IPS-20b (cell line): ENCODE results near the gene CTNNBL1.
A peak's percentile ranks its signal among the peaks of the same experiment; 100 is the strongest.

Experiments used
- H3K27ac ChIP-seq: one replicate; pipeline ENCODE4 v1.5.1; 2013; ENCODE audit warnings: low read length
- H3K27me3 ChIP-seq: 2 replicates; pipeline ENCODE4 v1.6.1; 2013; ENCODE audit warnings: mild to moderate bottlenecking, low read length, inconsistent platforms; ENCODE audit not compliant: insufficient read depth
- H3K36me3 ChIP-seq: 2 replicates; pipeline ENCODE4 v1.6.1; 2013; ENCODE audit warnings: low read depth, mild to moderate bottlenecking, inconsistent platforms, low read length, moderate library complexity; ENCODE audit not compliant: insufficient read depth
- H3K4me1 ChIP-seq: 2 replicates; pipeline ENCODE4 v1.6.1; 2013; ENCODE audit warnings: mild to moderate bottlenecking, control low read depth, inconsistent platforms, low read length, moderate library complexity; ENCODE audit not compliant: insufficient read depth
- H3K4me3 ChIP-seq: 2 replicates; pipeline ENCODE4 v1.5.1; 2013; ENCODE audit warnings: mild to moderate bottlenecking, low read length, inconsistent platforms
- H3K9ac ChIP-seq: 2 replicates; pipeline ENCODE4 v1.6.1; 2013; ENCODE audit warnings: low read depth, mild to moderate bottlenecking, inconsistent platforms, low read length, moderate library complexity
- H3K9me3 ChIP-seq: 2 replicates; pipeline ENCODE4 v1.6.1; 2013; ENCODE audit warnings: mild to moderate bottlenecking, low read depth, low read length, inconsistent platforms; ENCODE audit not compliant: insufficient read depth

The CTNNBL1 gene

GRCh38 chr20:37693635-37694626, at the start of gene CTNNBL1:
CTNNBL1 (plus strand) TSS chr20:37694030; CDS start chr20:37694123, 93 bp downstream.
- H3K27ac ChIP-seq: no peak within 1 kb of the TSS
- no peaks in the 10 kb centered on the region for H3K9me3 ChIP-seq
- H3K4me3 ChIP-seq: peak within 1 kb of the TSS; percentile 95
- no peaks in the 10 kb centered on the region for H3K36me3 ChIP-seq
- H3K9ac ChIP-seq: peak within 1 kb of the TSS; percentile 89
- H3K27me3 ChIP-seq: peaks cover 16% of the 10 kb centered on the region
- peaks cover 8% of the 10 kb centered on the region; the same call in 1 of the 2 replicates for H3K4me1 ChIP-seq

- peaks cover 3% of the 10 kb centered on the region; the same call in 1 of the 2 replicates for H3K27me3 ChIP-seq
- H3K27ac ChIP-seq: no peak overlapping the region
- no peak overlapping the region for H3K9ac ChIP-seq
- no peaks in the 10 kb centered on the region for H3K36me3 ChIP-seq
- no peaks in the 10 kb centered on the region for H3K9me3 ChIP-seq
- H3K4me3 ChIP-seq: no peak overlapping the region
- no peaks in the 10 kb centered on the region for H3K4me1 ChIP-seq
These were observed 49.2 kb upstream of the CTNNBL1 start for GRCh38 chr20:37644605-37645004.

GRCh38 chr20:37647946-37648345, 45.9 kb upstream of the CTNNBL1 start:
- no peak overlapping the region for H3K9ac ChIP-seq
- no peaks in the 10 kb centered on the region for H3K9me3 ChIP-seq
- no peaks in the 10 kb centered on the region for H3K4me1 ChIP-seq
- H3K27me3 ChIP-seq: no peaks in the 10 kb centered on the region
- H3K36me3 ChIP-seq: no peaks in the 10 kb centered on the region
- H3K27ac ChIP-seq: no peak overlapping the region
- H3K4me3 ChIP-seq: no peak overlapping the region

GRCh38 chr20:37649017-37649416, 44.8 kb upstream of the CTNNBL1 start:
- no peaks in the 10 kb centered on the region for H3K36me3 ChIP-seq
- H3K4me1 ChIP-seq: no peaks in the 10 kb centered on the region
- no peak overlapping the region for H3K9ac ChIP-seq
- no peak overlapping the region for H3K27ac ChIP-seq
- no peak overlapping the region for H3K4me3 ChIP-seq
- H3K27me3 ChIP-seq: no peaks in the 10 kb centered on the region
- H3K9me3 ChIP-seq: no peaks in the 10 kb centered on the region

- Histone ChIP-seq H3K9me3 (no peaks in the 10 kb centered on the region), H3K9ac (no peak overlapping the region), H3K27ac (no peak overlapping the region), H3K4me1 (no peaks in the 10 kb centered on the region), H3K27me3 (no peaks in the 10 kb centered on the region), H3K4me3 (no peak overlapping the region), H3K36me3 (no peaks in the 10 kb centered on the region)
These were observed 44.0 kb upstream of the CTNNBL1 start for GRCh38 chr20:37649676-37650370.

- Histone ChIP-seq H3K9ac (no peak overlapping the region), H3K4me3 (no peak overlapping the region), H3K27me3 (no peaks in the 10 kb centered on the region), H3K36me3 (no peaks in the 10 kb centered on the region), H3K9me3 (no peaks in the 10 kb centered on the region), H3K27ac (no peak overlapping the region), H3K4me1 (no peaks in the 10 kb centered on the region)
These were observed 43.2 kb upstream of the CTNNBL1 start for GRCh38 chr20:37650661-37651060.

GRCh38 chr20:37651932-37652331, 41.9 kb upstream of the CTNNBL1 start:
- H3K9ac ChIP-seq: no peak overlapping the region
- no peaks in the 10 kb centered on the region for H3K4me1 ChIP-seq
- H3K27me3 ChIP-seq: no peaks in the 10 kb centered on the region
- no peak overlapping the region for H3K27ac ChIP-seq
- H3K36me3 ChIP-seq: no peaks in the 10 kb centered on the region
- no peaks in the 10 kb centered on the region for H3K9me3 ChIP-seq
- no peak overlapping the region for H3K4me3 ChIP-seq

- Histone ChIP-seq H3K36me3 (no peaks in the 10 kb centered on the region), H3K4me1 (no peaks in the 10 kb centered on the region; the same call in 1 of the 2 replicates), H3K9ac (no peak overlapping the region), H3K27me3 (no peaks in the 10 kb centered on the region), H3K9me3 (no peaks in the 10 kb centered on the region), H3K4me3 (no peak overlapping the region), H3K27ac (no peak overlapping the region)
These were observed 36.9 kb upstream of the CTNNBL1 start for GRCh38 chr20:37656945-37657344.

- H3K4me1 ChIP-seq: peaks cover 5% of the 10 kb centered on the region
- H3K4me3 ChIP-seq: no peak overlapping the region
- no peak overlapping the region for H3K9ac ChIP-seq
- no peaks in the 10 kb centered on the region for H3K36me3 ChIP-seq
- H3K27me3 ChIP-seq: no peaks in the 10 kb centered on the region
- H3K9me3 ChIP-seq: no peaks in the 10 kb centered on the region
- no peak overlapping the region for H3K27ac ChIP-seq
These were observed 35.7 kb upstream of the CTNNBL1 start for GRCh38 chr20:37657924-37658804.

GRCh38 chr20:37661519-37661918, 32.3 kb upstream of the CTNNBL1 start:
- H3K27me3 ChIP-seq: no peaks in the 10 kb centered on the region
- H3K27ac ChIP-seq: no peak overlapping the region
- H3K36me3 ChIP-seq: no peaks in the 10 kb centered on the region
- H3K4me3 ChIP-seq: no peak overlapping the region
- no peak overlapping the region for H3K9ac ChIP-seq
- H3K9me3 ChIP-seq: no peaks in the 10 kb centered on the region
- H3K4me1 ChIP-seq: peaks cover 5% of the 10 kb centered on the region

- no peak overlapping the region for H3K4me3 ChIP-seq
- H3K4me1 ChIP-seq: peaks cover 5% of the 10 kb centered on the region
- no peaks in the 10 kb centered on the region for H3K27me3 ChIP-seq
- no peak overlapping the region for H3K9ac ChIP-seq
- no peaks in the 10 kb centered on the region for H3K36me3 ChIP-seq
- H3K27ac ChIP-seq: no peak overlapping the region
- no peaks in the 10 kb centered on the region for H3K9me3 ChIP-seq
These were observed 31.5 kb upstream of the CTNNBL1 start for GRCh38 chr20:37662308-37662707.
